ENCODE data around the gene OR6T1. TPM values are rescaled to one million over a fixed set of nuclear protein-coding genes. Genes with fewer than 3 reads are reported as not detected.

The OR6T1 gene, protein sequence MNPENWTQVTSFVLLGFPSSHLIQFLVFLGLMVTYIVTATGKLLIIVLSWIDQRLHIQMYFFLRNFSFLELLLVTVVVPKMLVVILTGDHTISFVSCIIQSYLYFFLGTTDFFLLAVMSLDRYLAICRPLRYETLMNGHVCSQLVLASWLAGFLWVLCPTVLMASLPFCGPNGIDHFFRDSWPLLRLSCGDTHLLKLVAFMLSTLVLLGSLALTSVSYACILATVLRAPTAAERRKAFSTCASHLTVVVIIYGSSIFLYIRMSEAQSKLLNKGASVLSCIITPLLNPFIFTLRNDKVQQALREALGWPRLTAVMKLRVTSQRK
- not detected in 2 replicates for total RNA-seq (2011; cell fraction: chromatin; rRNA removed; ENCODE audit: low replicate concordance)
- total RNA-seq (2011; cell fraction: nucleolus; rRNA removed): not detected in 2 replicates
- not detected in 2 replicates for total RNA-seq (2011; cell fraction: nucleoplasm; rRNA removed)
- not detected in 2 replicates for total RNA-seq (2014; rRNA removed)
- total RNA-seq (2014; rRNA removed; fragmentation: Illumina TruSeq; extraction: Trizol): not detected in 2 replicates
- not detected in 2 replicates for total RNA-seq (2015; rRNA removed; fragmentation: Illumina TruSeq; extraction: Trizol)
- not detected in 2 replicates for total RNA-seq (2021)
- not detected in 2 replicates for polyA plus RNA-seq (2011; rRNA removed)
- not detected in 2 replicates for polyA plus RNA-seq (2011; cell fraction: cytosol; rRNA removed)
- polyA plus RNA-seq (2011; cell fraction: nucleus; rRNA removed): not detected in 2 replicates
- polyA plus RNA-seq (2012): not detected in 2 replicates
- not detected in 2 replicates for polyA plus RNA-seq (2014; fragmentation: Illumina TruSeq; extraction: Trizol)
- polyA plus RNA-seq (2014; fragmentation: Nextera tagmentation; extraction: Ambion mirVana): not detected
- polyA plus RNA-seq (2014; rRNA removed): not detected in 2 replicates
- not detected in 2 replicates for polyA minus RNA-seq (2011; rRNA and poly(A)+ RNA removed)
- not detected in 2 replicates for polyA minus RNA-seq (2011; cell fraction: cytosol; rRNA and poly(A)+ RNA removed)
- polyA minus RNA-seq (2011; cell fraction: nucleus; rRNA and poly(A)+ RNA removed): not detected in 2 replicates
- Bru-seq, nascent RNA: not detected
- BruChase-seq, experiment 1, labeled RNA remaining after a 2-hour chase: not detected
- not detected for BruChase-seq, experiment 2, labeled RNA remaining after a 6-hour chase
- long read RNA-seq, experiment 1: 0 reads
- long read RNA-seq, experiment 2: 0 reads
- long read RNA-seq, experiment 3: 0 reads

DNA sequence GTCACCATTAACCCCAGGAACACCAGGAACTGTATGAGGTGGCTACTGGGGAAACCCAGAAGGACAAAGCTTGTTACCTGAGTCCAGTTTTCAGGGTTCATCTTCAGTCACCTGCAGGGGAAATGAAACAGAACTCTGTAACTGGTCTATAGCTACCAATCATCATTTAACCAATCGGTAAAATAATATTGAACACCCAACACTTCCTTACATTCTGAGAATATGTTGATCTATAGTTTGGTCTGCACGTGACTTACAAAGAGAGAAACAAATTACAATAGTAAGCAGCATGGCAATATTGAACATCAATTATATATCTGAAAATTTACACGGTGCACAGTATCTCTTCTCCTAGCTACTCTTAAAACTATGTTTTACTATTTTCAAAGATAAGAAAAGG, at the start of gene OR6T1:
Gene OR6T1 (minus strand): TSS at position 101 of the 400 bp plus-strand sequence. CDS start 0 bp downstream, at position 101.
- ATAC-seq: no peak
- H2AFZ ChIP-seq (ENCODE audit: low read depth, low read length): no peak within 1 kb of the TSS

More for the DNA sequence above, at the start of gene OR6T1:
- Histone ChIP-seq H3K9ac (ENCODE audit: insufficient read depth in 1 of 2, low read depth in 2 of 2, low read length in 2 of 2) (no peak within 1 kb of the TSS), H3K9me1 (ENCODE audit: control insufficient read depth, insufficient read depth, low read length) (no peaks in the 10 kb centered on the region), H3K36me3 (ENCODE audit: control insufficient read depth, insufficient read depth, low read length) (no peaks in the 10 kb centered on the region), H3K4me1 (replicated peaks in 1 of 2; ENCODE audit: control insufficient read depth in 2 of 2, insufficient read depth in 2 of 2, low read length in 2 of 2) (no peaks in the 10 kb centered on the region), H4K20me1 (replicated peaks; ENCODE audit: control insufficient read depth, insufficient read depth, low read length) (no peaks in the 10 kb centered on the region), H3K4me3 (no peak within 1 kb of the TSS), H3K4me2 (ENCODE audit: insufficient read depth, low read length) (no peak within 1 kb of the TSS), H3K27me3 (ENCODE audit: control insufficient read depth in 2 of 2, insufficient read depth in 2 of 2, low read length in 2 of 2) (no peaks in the 10 kb centered on the region; a peak in 1 of 5 replicates), H3K9me3 (replicated peaks; ENCODE audit: control insufficient read depth, insufficient read depth, low read depth, low read length) (no peaks in the 10 kb centered on the region), H3K27ac (ENCODE audit: extremely low read depth, low read depth, low read length) (no peak within 1 kb of the TSS), H3K79me2 (ENCODE audit: control insufficient read depth, insufficient read depth, low read length) (no peaks in the 10 kb centered on the region)
- POLR2A ChIA-PET: interaction anchor here (1.1 to 1.5 kb wide), 2 partner anchors 13 to 19 kb away, joined by 3 to 4 read pairs; no protein-coding TSS in a partner anchor
- in situ Hi-C loops (cut with MboI) (no loop called here), intact Hi-C loops (cut with micrococcal nuclease) (no loop called here)
- no peak for FAIRE-seq
- CTCF ChIA-PET (ENCODE audit: low intra/inter-chr PET ratio): no interaction called here
- no TSS peak for BruUV-seq (replicated peaks)
- TF ChIP-seq, protein P1, sequence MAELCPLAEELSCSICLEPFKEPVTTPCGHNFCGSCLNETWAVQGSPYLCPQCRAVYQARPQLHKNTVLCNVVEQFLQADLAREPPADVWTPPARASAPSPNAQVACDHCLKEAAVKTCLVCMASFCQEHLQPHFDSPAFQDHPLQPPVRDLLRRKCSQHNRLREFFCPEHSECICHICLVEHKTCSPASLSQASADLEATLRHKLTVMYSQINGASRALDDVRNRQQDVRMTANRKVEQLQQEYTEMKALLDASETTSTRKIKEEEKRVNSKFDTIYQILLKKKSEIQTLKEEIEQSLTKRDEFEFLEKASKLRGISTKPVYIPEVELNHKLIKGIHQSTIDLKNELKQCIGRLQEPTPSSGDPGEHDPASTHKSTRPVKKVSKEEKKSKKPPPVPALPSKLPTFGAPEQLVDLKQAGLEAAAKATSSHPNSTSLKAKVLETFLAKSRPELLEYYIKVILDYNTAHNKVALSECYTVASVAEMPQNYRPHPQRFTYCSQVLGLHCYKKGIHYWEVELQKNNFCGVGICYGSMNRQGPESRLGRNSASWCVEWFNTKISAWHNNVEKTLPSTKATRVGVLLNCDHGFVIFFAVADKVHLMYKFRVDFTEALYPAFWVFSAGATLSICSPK (IDR thresholded peaks at IDR 0.05; ENCODE audit: borderline replicate concordance): no peak
- TF ChIP-seq ZNF217 (CRISPR knock-in tag; IDR thresholded peaks at IDR 0.05) (no peak), ZC3H11A (IDR thresholded peaks at IDR 0.05; ENCODE audit: low read depth, low read length) (no peak), RAD21 (CRISPR knock-in tag; conservative IDR thresholded peaks at IDR 0.05 in 1 of 2, IDR thresholded peaks at IDR 0.05 in 1 of 2) (no peak)
- TF ChIP-seq, protein P2, sequence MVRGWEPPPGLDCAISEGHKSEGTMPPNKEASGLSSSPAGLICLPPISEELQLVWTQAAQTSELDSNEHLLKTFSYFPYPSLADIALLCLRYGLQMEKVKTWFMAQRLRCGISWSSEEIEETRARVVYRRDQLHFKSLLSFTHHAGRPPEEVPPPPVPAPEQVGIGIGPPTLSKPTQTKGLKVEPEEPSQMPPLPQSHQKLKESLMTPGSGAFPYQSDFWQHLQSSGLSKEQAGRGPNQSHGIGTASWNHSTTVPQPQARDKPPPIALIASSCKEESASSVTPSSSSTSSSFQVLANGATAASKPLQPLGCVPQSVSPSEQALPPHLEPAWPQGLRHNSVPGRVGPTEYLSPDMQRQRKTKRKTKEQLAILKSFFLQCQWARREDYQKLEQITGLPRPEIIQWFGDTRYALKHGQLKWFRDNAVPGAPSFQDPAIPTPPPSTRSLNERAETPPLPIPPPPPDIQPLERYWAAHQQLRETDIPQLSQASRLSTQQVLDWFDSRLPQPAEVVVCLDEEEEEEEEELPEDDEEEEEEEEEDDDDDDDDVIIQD (CRISPR knock-in tag; IDR thresholded peaks at IDR 0.05): no peak
- TF ChIP-seq, protein P3, sequence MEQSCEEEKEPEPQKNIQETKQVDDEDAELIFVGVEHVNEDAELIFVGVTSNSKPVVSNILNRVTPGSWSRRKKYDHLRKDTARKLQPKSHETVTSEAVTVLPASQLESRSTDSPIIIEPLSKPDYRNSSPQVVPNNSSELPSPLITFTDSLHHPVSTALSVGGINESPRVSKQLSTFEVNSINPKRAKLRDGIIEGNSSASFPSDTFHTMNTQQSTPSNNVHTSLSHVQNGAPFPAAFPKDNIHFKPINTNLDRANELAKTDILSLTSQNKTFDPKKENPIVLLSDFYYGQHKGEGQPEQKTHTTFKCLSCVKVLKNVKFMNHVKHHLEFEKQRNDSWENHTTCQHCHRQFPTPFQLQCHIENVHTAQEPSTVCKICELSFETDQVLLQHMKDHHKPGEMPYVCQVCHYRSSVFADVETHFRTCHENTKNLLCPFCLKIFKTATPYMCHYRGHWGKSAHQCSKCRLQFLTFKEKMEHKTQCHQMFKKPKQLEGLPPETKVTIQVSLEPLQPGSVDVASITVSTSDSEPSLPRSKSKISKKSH (CRISPR knock-in tag; IDR thresholded peaks at IDR 0.05): no peak
- 5% methylated on average over 3 of the region's 3 CpGs for WGBS (ENCODE audit: insufficient coverage, low coverage, missing lambda C conversion rate)
- DNase-seq (ENCODE audit: extremely low read depth in 1 of 4, low spot score in 3 of 4): no peak

All from K562 (cell line).